AG09309 (cell line): ENCODE data around the gene MRPL11.

Source experiments
- DNase-seq: peaks from one replicate; pipeline ENCODE4 v3.0.0-alpha.2; 2010; ENCODE audit warnings: low read depth
- H3K4me3 ChIP-seq: 2 replicates; pipeline ENCODE4 v1.5.1; 2011; ENCODE audit warnings: mild to moderate bottlenecking, low read depth, low read length, moderate library complexity; ENCODE audit not compliant: control insufficient read depth
- CTCF ChIP-seq: IDR thresholded peaks from 2 replicates; pipeline ENCODE4 v1.5.1; 2011; ENCODE audit warnings: mild to moderate bottlenecking, low read depth, low read length, inconsistent platforms; ENCODE audit not compliant: insufficient read depth, control insufficient read depth; ENCODE audit errors: missing control alignments

Gene MRPL11

GRCh38 chr11:66477263-66478201 lies 38.9 kb upstream of the MRPL11 start:
- TF ChIP-seq CTCF: no peak
- no peak overlapping the region for H3K4me3 ChIP-seq
- no peak for DNase-seq

GRCh38 chr11:66476841-66477251 lies 38.2 kb upstream of the MRPL11 start:
- H3K4me3 ChIP-seq: no peak overlapping the region
- TF ChIP-seq CTCF: no peak
- DNase-seq: no peak

GRCh38 chr11:66476173-66476840 lies 37.7 kb upstream of the MRPL11 start:
- DNase-seq: no peak
- no peak for TF ChIP-seq CTCF
- no peak overlapping the region for H3K4me3 ChIP-seq

GRCh38 chr11:66475349-66476172 lies 36.9 kb upstream of the MRPL11 start:
- no peak for TF ChIP-seq CTCF
- no peak overlapping the region for H3K4me3 ChIP-seq
- no peak for DNase-seq

- TF ChIP-seq CTCF: no peak
- H3K4me3 ChIP-seq: no peak overlapping the region
- no peak for DNase-seq
Observed at GRCh38 chr11:66473608-66474515, 35.2 kb upstream of the MRPL11 start.
